Uterus (tissue), 4 donors: ENCODE data around the gene BCAS3. TPM values are rescaled to one million over a fixed set of nuclear protein-coding genes. Genes with fewer than 3 reads are reported as not detected.

Source experiments
- DNase-seq, 2 donors: peaks; one replicate each; pipeline ENCODE4 v3.0.0-alpha.2; 2019 to 2020
- H3K27ac ChIP-seq, 2 donors: fragments of 200-600 bp; sonication (generic); 1 replicate in 1 of 2; 2 replicates in 1 of 2; pipeline ENCODE4 v1.5.1; 2016 to 2018
- H3K27me3 ChIP-seq, 2 donors: fragments of 200-600 bp; sonication (generic); one replicate each; pipeline ENCODE4 v1.5.1; 2018 to 2019; ENCODE audit warnings: control low read depth in 1 of 2
- H3K36me3 ChIP-seq, 2 donors: fragments of 200-600 bp; sonication (generic); one replicate each; pipeline ENCODE4 v1.5.1; 2019; ENCODE audit warnings: control low read depth in 1 of 2
- H3K4me1 ChIP-seq, 2 donors: fragments of 200-600 bp; sonication (generic); one replicate each; pipeline ENCODE4 v1.5.1; 2018 to 2019; ENCODE audit warnings: control low read depth in 1 of 2
- H3K4me3 ChIP-seq, 2 donors: fragments of 200-600 bp; sonication (generic); 1 replicate in 1 of 2; 2 replicates in 1 of 2; pipeline ENCODE4 v1.5.1; 2018 to 2019; ENCODE audit warnings: mild to moderate bottlenecking in 1 of 2
- H3K9me3 ChIP-seq, 2 donors: fragments of 200-600 bp; sonication (generic); one replicate each; pipeline ENCODE4 v1.5.1; 2019; ENCODE audit warnings: control low read depth in 1 of 2
- POLR2A ChIP-seq, 2 donors: fragments of 450-650 bp; IDR thresholded peaks; one replicate each; pipeline ENCODE4 v1.6.1; 2016; ENCODE audit warnings: antibody characterized with exemption in 2 of 2, mild to moderate bottlenecking in 1 of 2, moderate library complexity in 1 of 2
- intact Hi-C: fragments of 100-400 bp; cut with DNase I; formaldehyde crosslinking; loops from one replicate; pipeline ENCODE4 v1.15.1; 2023; ENCODE audit warnings: low total_unique reads
- total RNA-seq, 4 donors: library from RNA; depleted of rRNA in 3 of 4; stranded (reverse); fragments of >200 nt in 3 of 4; gene quantifications; one replicate each; pipeline versions ENCODE4 v1.1.0 to v1.2.4, GENCODE V29; 2014 to 2023
- TF ChIP-seq, protein P1 (sequence below), 4 experiments: fragments of 200-600 bp in 2 of 4; fragments of 450-650 bp in 2 of 4; sonication (generic) in 2 of 4; IDR thresholded peaks; one replicate each; pipeline ENCODE4 v1.5.1; 2016 to 2019; ENCODE audit warnings: antibody characterized with exemption in 4 of 4, mild to moderate bottlenecking in 2 of 4, moderate library complexity in 1 of 4
- donor health status: DM: yes; HTN: yes; CAD: no.

BCAS3 gene
- total RNA-seq, 4 donors from 2014 or later = 42.6 to 147 (median 83.7) TPM

- TF ChIP-seq, protein P1, sequence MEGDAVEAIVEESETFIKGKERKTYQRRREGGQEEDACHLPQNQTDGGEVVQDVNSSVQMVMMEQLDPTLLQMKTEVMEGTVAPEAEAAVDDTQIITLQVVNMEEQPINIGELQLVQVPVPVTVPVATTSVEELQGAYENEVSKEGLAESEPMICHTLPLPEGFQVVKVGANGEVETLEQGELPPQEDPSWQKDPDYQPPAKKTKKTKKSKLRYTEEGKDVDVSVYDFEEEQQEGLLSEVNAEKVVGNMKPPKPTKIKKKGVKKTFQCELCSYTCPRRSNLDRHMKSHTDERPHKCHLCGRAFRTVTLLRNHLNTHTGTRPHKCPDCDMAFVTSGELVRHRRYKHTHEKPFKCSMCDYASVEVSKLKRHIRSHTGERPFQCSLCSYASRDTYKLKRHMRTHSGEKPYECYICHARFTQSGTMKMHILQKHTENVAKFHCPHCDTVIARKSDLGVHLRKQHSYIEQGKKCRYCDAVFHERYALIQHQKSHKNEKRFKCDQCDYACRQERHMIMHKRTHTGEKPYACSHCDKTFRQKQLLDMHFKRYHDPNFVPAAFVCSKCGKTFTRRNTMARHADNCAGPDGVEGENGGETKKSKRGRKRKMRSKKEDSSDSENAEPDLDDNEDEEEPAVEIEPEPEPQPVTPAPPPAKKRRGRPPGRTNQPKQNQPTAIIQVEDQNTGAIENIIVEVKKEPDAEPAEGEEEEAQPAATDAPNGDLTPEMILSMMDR (IDR thresholded peaks at IDR 0.05) = no peak
- no peak for TF ChIP-seq POLR2A (IDR thresholded peaks at IDR 0.05)
- no peak overlapping the region for H3K27ac ChIP-seq
- DNase-seq = no peak
- no peaks in the 10 kb centered on the region for H3K4me1 ChIP-seq
- intact Hi-C loops = no loop called here
- H3K9me3 ChIP-seq = no peaks in the 10 kb centered on the region
- H3K36me3 ChIP-seq = no peaks in the 10 kb centered on the region
- H3K4me3 ChIP-seq = no peak overlapping the region
- H3K27me3 ChIP-seq = no peaks in the 10 kb centered on the region
Observed at GRCh38 chr17:61161615-61162134, 484.0 kb downstream of the BCAS3 start.

DNA sequence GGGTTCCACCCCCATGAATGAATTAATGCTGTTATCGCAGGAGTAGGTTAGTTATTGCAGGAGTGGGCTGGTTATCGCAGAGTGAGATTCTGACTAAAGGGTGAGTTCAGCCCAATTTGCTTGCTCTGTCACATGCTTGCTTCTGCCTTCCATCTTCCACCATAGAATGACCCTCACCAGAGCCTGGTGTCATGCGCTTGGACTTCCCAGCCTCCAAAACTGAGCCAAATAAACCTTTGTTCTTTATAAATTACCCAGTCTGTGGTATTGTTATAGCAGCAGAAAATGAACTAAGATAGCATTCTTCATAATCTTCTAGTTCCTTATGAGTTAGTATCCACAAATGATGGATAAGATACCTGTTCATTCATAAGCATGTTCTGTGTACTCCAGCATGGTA, 486.9 kb downstream of the BCAS3 start:
- Histone ChIP-seq H3K4me1 (no peaks in the 10 kb centered on the region), H3K4me3 (no peak overlapping the region), H3K36me3 (no peaks in the 10 kb centered on the region), H3K27me3 (no peaks in the 10 kb centered on the region), H3K9me3 (no peaks in the 10 kb centered on the region), H3K27ac (no peak overlapping the region)
- no peak for DNase-seq
- no peak for TF ChIP-seq POLR2A (IDR thresholded peaks at IDR 0.05)
- TF ChIP-seq, protein P1 (IDR thresholded peaks at IDR 0.05) = no peak
- intact Hi-C loops = no loop called here

DNA sequence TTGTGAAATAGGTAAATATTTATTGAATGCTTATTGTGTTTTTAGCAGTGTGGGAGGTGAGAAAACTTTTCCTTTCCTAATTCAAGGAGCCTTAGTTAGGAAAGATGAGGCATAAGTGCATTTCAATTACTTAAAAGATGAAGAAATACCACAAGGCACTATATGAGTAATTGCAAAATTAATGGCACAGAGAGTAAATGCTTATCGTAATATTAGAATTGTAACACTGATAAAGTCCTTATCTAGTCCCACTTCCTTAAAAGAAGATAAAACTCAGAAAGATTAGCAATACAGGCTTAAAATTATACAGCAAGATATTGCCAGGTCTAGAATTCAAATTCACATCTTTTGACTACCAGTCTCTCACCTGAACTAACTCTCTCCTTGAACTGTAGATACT, 489.4 kb downstream of the BCAS3 start:
- Histone ChIP-seq H3K9me3 (no peaks in the 10 kb centered on the region), H3K27ac (no peak overlapping the region), H3K4me3 (no peak overlapping the region), H3K27me3 (no peaks in the 10 kb centered on the region), H3K36me3 (no peaks in the 10 kb centered on the region), H3K4me1 (no peaks in the 10 kb centered on the region)
- intact Hi-C loops = no loop called here
- TF ChIP-seq, protein P1 (IDR thresholded peaks at IDR 0.05) = no peak
- no peak for TF ChIP-seq POLR2A (IDR thresholded peaks at IDR 0.05)
- no peak for DNase-seq

GRCh38 chr17:61168506-61168905, 490.9 kb downstream of the BCAS3 start:
- no peaks in the 10 kb centered on the region for H3K9me3 ChIP-seq
- no peaks in the 10 kb centered on the region for H3K4me1 ChIP-seq
- H3K27me3 ChIP-seq = no peaks in the 10 kb centered on the region
- H3K27ac ChIP-seq = no peak overlapping the region
- TF ChIP-seq POLR2A (IDR thresholded peaks at IDR 0.05) = no peak
- TF ChIP-seq, protein P1 (IDR thresholded peaks at IDR 0.05) = no peak
- no peak for DNase-seq
- intact Hi-C loops = no loop called here
- no peaks in the 10 kb centered on the region for H3K36me3 ChIP-seq
- no peak overlapping the region for H3K4me3 ChIP-seq

GRCh38 chr17:61174310-61174709, 496.7 kb downstream of the BCAS3 start:
- H3K27me3 ChIP-seq = no peaks in the 10 kb centered on the region
- no peaks in the 10 kb centered on the region for H3K36me3 ChIP-seq
- no peaks in the 10 kb centered on the region for H3K4me1 ChIP-seq
- TF ChIP-seq, protein P1 (IDR thresholded peaks at IDR 0.05) = no peak
- no peak for TF ChIP-seq POLR2A (IDR thresholded peaks at IDR 0.05)
- intact Hi-C loops = no loop called here
- no peaks in the 10 kb centered on the region for H3K9me3 ChIP-seq
- H3K4me3 ChIP-seq = no peak overlapping the region
- no peak for DNase-seq
- no peak overlapping the region for H3K27ac ChIP-seq
